Activated CD4-positive, alpha-beta T cell treated with anti-CD3 and anti-CD28 coated beads, Interleukin-2, amount 10 ng/mL, durations not matched to agents 7 days and 5 days (primary cell): ENCODE measurements around the gene RFT1. TPM values are rescaled to one million over a fixed set of nuclear protein-coding genes. Genes with fewer than 3 reads are reported as not detected.

Experiments used
- CTCF ChIA-PET: fragments of 350-600 bp; sonication (Branson Sonifier 250); formaldehyde crosslinking; loops from one replicate; lab custom pipeline; 2021; ENCODE audit warnings: antibody characterized with exemption; lab: Charles Lee
- POLR2A ChIA-PET: fragments of 350-600 bp; sonication (Branson Sonifier 250); formaldehyde crosslinking; loops from one replicate; lab custom pipeline; 2021; ENCODE audit warnings: antibody characterized with exemption; lab: Charles Lee
- DNase-seq: peaks from one replicate; pipeline ENCODE4 v3.0.0-alpha.2; 2020
- H3K27ac Mint-ChIP-seq: one replicate; pipeline ENCODE4 v1.8.0; 2021; ENCODE audit warnings: mild to moderate bottlenecking, moderate library complexity, mixed read lengths
- H3K27me3 Mint-ChIP-seq: one replicate; pipeline ENCODE4 v1.8.0; 2021; ENCODE audit warnings: mixed read lengths
- H3K36me3 Mint-ChIP-seq: one replicate; pipeline ENCODE4 v1.8.0; 2021; ENCODE audit warnings: low read depth, mixed read lengths
- H3K4me1 Mint-ChIP-seq: one replicate; pipeline ENCODE4 v1.8.0; 2021; ENCODE audit warnings: mixed read lengths
- H3K4me3 Mint-ChIP-seq: one replicate; pipeline ENCODE4 v1.8.0; 2021; ENCODE audit warnings: mild to moderate bottlenecking, moderate library complexity, mixed read lengths
- H3K9me3 Mint-ChIP-seq: one replicate; pipeline ENCODE4 v1.8.0; 2021; ENCODE audit warnings: mixed read lengths
- total RNA-seq, 2 experiments: library from RNA; stranded (reverse); gene quantifications; one replicate each; pipeline ENCODE4 v1.2.3, GENCODE V29; 2021

Gene RFT1
- total RNA-seq, 2 experiments from 2014 or later: 33.3 to 34.1 TPM

DNA sequence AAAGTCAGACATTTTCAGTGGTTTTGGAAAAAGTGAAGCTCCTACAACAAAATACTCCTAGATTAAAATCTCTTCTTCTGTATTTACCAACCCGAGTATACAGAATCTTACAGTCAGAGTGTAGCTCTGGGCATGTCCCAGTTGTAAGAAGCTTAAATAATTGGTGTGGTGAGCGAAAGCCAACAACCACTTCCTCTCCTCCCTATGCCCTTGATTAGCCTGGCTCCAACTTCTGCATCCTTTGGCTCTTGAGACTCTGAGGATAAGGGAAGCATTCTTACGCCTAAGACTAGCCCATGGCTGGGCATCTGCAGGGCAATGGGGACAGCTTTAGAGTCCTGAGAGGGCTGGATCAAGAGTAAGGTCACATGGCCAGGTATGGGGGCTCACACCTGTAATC lies 25.5 kb downstream of the RFT1 start:
- peaks cover 3% of the 10 kb centered on the region for H3K9me3 Mint-ChIP-seq
- H3K27ac Mint-ChIP-seq: peak overlapping the region; percentile 38
- CTCF ChIA-PET: interaction anchor here (0.9 to 1.4 kb wide), 4 partner anchors 10 to 92 kb away, joined by 3 to 4 read pairs (median 3); no protein-coding TSS in a partner anchor
- DNase-seq: peak; percentile 18
- no peaks in the 10 kb centered on the region for H3K27me3 Mint-ChIP-seq
- H3K4me3 Mint-ChIP-seq: no peak overlapping the region
- POLR2A ChIA-PET: no interaction called here
- H3K36me3 Mint-ChIP-seq: peaks cover 73% of the 10 kb centered on the region
- peaks cover 87% of the 10 kb centered on the region for H3K4me1 Mint-ChIP-seq

DNA sequence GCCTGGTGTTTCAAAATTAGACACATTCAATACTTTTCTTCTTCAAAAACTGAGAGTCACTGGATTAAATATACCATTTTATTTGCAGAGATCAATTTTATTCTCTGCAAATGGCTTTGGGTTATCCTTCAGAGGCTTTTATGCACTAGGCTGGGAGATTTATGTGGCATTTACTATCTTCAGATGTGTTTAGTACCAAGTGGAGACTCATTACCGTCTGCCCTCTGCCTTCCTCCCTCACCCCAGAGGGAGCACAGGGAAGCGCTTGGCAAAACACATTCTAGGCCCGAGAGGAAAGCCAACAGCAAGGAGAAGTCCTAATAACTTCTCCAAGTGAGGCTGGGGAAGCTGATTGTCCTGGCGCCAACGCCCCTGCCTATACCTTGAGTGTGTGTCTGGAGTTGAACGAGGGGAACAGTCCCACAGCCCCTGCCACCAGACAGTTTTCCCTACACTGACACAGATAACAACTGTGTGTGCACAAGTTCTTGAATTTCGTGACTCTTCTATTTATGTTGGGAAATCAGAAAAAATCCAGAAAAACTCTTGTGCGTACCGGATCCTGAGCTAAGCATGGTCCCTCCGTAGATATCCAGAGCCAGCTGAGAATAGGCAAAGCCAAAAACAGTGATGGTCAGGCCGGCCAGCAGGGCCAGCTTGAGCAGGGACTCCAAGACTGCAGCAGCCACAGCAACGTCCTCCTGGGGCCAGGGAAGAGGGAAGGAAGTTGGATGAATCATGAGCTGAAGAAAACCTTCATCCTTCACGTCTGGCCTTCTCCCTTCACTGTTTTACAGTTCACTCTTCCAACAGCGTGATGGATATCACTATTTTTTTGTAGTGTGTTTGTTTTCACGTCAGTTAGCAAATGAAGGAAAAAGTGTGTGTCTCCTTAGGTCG lies 26.6 kb downstream of the RFT1 start:
- H3K4me1 Mint-ChIP-seq: peaks cover 87% of the 10 kb centered on the region
- H3K36me3 Mint-ChIP-seq: peaks cover 75% of the 10 kb centered on the region
- no peaks in the 10 kb centered on the region for H3K27me3 Mint-ChIP-seq
- DNase-seq: no peak
- CTCF ChIA-PET: interaction anchor here (0.5 to 1.4 kb wide), 8 partner anchors 10 to 167 kb away, joined by 3 to 4 read pairs (median 3); no protein-coding TSS in a partner anchor
- POLR2A ChIA-PET: interaction anchor here (0.6 kb wide), 1 partner anchor 212 kb away, joined by 4 read pairs; no protein-coding TSS in a partner anchor
- no peaks in the 10 kb centered on the region for H3K9me3 Mint-ChIP-seq
- H3K27ac Mint-ChIP-seq: peak overlapping the region; percentile 97
- H3K4me3 Mint-ChIP-seq: no peak overlapping the region

- H3K27me3 Mint-ChIP-seq: no peaks in the 10 kb centered on the region
- peaks cover 85% of the 10 kb centered on the region for H3K4me1 Mint-ChIP-seq
- H3K4me3 Mint-ChIP-seq: peak overlapping the region; percentile 62
- POLR2A ChIA-PET: interaction anchor here (0.6 kb wide), 1 partner anchor 542 kb away, joined by 5 read pairs; no protein-coding TSS in a partner anchor
- peak; percentile 71 for DNase-seq
- H3K36me3 Mint-ChIP-seq: peaks cover 75% of the 10 kb centered on the region
- CTCF ChIA-PET: interaction anchor here (0.9 to 1.2 kb wide), 6 partner anchors 9 to 149 kb away, joined by 3 to 4 read pairs (median 3); no protein-coding TSS in a partner anchor
- H3K27ac Mint-ChIP-seq: peak overlapping the region; percentile 97
- H3K9me3 Mint-ChIP-seq: no peaks in the 10 kb centered on the region
These were observed 27.6 kb downstream of the RFT1 start for GRCh38 chr3:53102601-53103147.

- Mint-ChIP-seq H3K4me3 (peak overlapping the region; percentile 62), H3K4me1 (peaks cover 85% of the 10 kb centered on the region), H3K27ac (peak overlapping the region; percentile 97), H3K27me3 (no peaks in the 10 kb centered on the region), H3K36me3 (peaks cover 73% of the 10 kb centered on the region), H3K9me3 (no peaks in the 10 kb centered on the region)
- POLR2A ChIA-PET: no interaction called here
- CTCF ChIA-PET: interaction anchor here (0.9 to 1.2 kb wide), 4 partner anchors 12 to 149 kb away, joined by 3 to 4 read pairs (median 3); no protein-coding TSS in a partner anchor
- DNase-seq: no peak
These were observed 28.3 kb downstream of the RFT1 start for GRCh38 chr3:53101956-53102355.

GRCh38 chr3:53100818-53101466 lies 29.3 kb downstream of the RFT1 start:
- DNase-seq: peak; percentile 57
- ChIA-PET POLR2A (no interaction called here), CTCF (no interaction called here)
- Mint-ChIP-seq H3K4me3 (peak overlapping the region; percentile 62), H3K36me3 (peaks cover 68% of the 10 kb centered on the region), H3K4me1 (peaks cover 79% of the 10 kb centered on the region), H3K27ac (peak overlapping the region; percentile 97), H3K27me3 (no peaks in the 10 kb centered on the region), H3K9me3 (no peaks in the 10 kb centered on the region)

DNA sequence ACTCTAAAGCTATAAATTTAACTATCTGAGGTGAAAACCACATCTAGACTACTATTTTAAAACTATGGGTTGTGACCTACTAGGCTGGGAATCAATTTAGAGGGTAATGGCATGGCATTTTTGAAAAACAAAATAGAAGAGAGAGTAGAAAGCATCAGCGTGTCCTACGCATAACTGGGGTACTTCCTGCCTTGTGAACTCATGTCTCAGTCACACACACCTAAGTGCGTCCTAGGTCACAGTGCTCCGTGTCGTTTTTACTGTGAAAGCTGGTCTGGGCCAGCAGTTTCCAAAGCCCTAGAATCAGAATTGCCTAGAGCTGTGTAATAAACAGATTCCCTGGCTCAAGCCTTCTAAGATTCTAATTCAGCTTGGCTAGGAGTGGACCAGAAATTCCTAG lies 32.3 kb downstream of the RFT1 start:
- H3K4me1 Mint-ChIP-seq: peaks cover 55% of the 10 kb centered on the region
- H3K27ac Mint-ChIP-seq: peak overlapping the region; percentile 48
- H3K9me3 Mint-ChIP-seq: no peaks in the 10 kb centered on the region
- ChIA-PET POLR2A (no interaction called here), CTCF (no interaction called here)
- no peaks in the 10 kb centered on the region for H3K27me3 Mint-ChIP-seq
- H3K4me3 Mint-ChIP-seq: no peak overlapping the region
- peaks cover 59% of the 10 kb centered on the region for H3K36me3 Mint-ChIP-seq
- DNase-seq: no peak

- no peak overlapping the region for H3K4me3 Mint-ChIP-seq
- DNase-seq: no peak
- POLR2A ChIA-PET: no interaction called here
- no peaks in the 10 kb centered on the region for H3K9me3 Mint-ChIP-seq
- H3K4me1 Mint-ChIP-seq: peaks cover 8% of the 10 kb centered on the region
- no peaks in the 10 kb centered on the region for H3K27me3 Mint-ChIP-seq
- peak overlapping the region; percentile 44 for H3K27ac Mint-ChIP-seq
- H3K36me3 Mint-ChIP-seq: peaks cover 34% of the 10 kb centered on the region
- CTCF ChIA-PET: interaction anchor here (0.7 to 1.0 kb wide), 5 partner anchors 10 to 161 kb away, joined by 3 to 4 read pairs (median 3); no protein-coding TSS in a partner anchor
These were observed 37.3 kb downstream of the RFT1 start for GRCh38 chr3:53092942-53093341.

DNA sequence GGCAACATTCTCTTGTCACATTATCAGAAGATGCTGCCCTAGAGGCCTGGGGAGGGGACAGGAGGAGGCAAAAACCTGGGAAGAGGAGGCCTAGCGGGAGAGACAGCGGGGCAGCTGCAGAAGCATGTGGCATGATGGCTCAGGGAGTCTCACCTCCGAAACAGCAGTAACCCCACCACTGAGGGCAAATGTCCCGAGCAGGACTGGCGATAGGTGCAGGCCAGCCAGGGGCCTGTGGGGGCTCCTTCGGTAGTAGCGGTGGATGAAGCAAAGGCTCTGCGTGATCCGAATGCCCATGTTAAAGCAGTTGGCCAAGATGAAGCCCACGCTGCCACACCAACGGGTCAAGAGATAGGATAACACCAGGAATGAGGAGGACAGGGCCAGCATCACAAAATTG lies 38.0 kb downstream of the RFT1 start:
- Mint-ChIP-seq H3K36me3 (peaks cover 34% of the 10 kb centered on the region), H3K4me1 (peaks cover 2% of the 10 kb centered on the region), H3K27ac (no peak overlapping the region), H3K27me3 (no peaks in the 10 kb centered on the region), H3K4me3 (no peak overlapping the region), H3K9me3 (no peaks in the 10 kb centered on the region)
- POLR2A ChIA-PET: no interaction called here
- CTCF ChIA-PET: interaction anchor here (1.1 kb wide), 1 partner anchor 41 kb away, joined by 3 read pairs; no protein-coding TSS in a partner anchor
- no peak for DNase-seq

GRCh38 chr3:53091011-53091410 lies 39.2 kb downstream of the RFT1 start:
- Mint-ChIP-seq H3K4me3 (no peak overlapping the region), H3K4me1 (peaks cover 2% of the 10 kb centered on the region), H3K36me3 (peaks cover 37% of the 10 kb centered on the region), H3K27me3 (no peaks in the 10 kb centered on the region), H3K27ac (no peak overlapping the region), H3K9me3 (no peaks in the 10 kb centered on the region)
- ChIA-PET CTCF (interaction anchor here (1.1 to 1.2 kb wide), 3 partner anchors 13 to 42 kb away, joined by 3 read pairs; no protein-coding TSS in a partner anchor), POLR2A (no interaction called here)
- DNase-seq: no peak

GRCh38 chr3:53089511-53089910 lies 40.7 kb downstream of the RFT1 start:
- H3K4me3 Mint-ChIP-seq: no peak overlapping the region
- peaks cover 30% of the 10 kb centered on the region for H3K36me3 Mint-ChIP-seq
- H3K4me1 Mint-ChIP-seq: peaks cover 2% of the 10 kb centered on the region
- POLR2A ChIA-PET: no interaction called here
- H3K27ac Mint-ChIP-seq: peak overlapping the region; percentile 46
- no peak for DNase-seq
- no peaks in the 10 kb centered on the region for H3K27me3 Mint-ChIP-seq
- CTCF ChIA-PET: interaction anchor here (1.2 to 2.0 kb wide), 3 partner anchors 9 to 21 kb away, joined by 3 to 5 read pairs (median 4); no protein-coding TSS in a partner anchor
- no peaks in the 10 kb centered on the region for H3K9me3 Mint-ChIP-seq

GRCh38 chr3:53085476-53085875 lies 44.8 kb downstream of the RFT1 start:
- no peak overlapping the region for H3K4me3 Mint-ChIP-seq
- no peaks in the 10 kb centered on the region for H3K9me3 Mint-ChIP-seq
- ChIA-PET CTCF (interaction anchor here (0.5 kb wide), 1 partner anchor 1884 kb away, joined by 3 read pairs; no protein-coding TSS in a partner anchor), POLR2A (no interaction called here)
- H3K27me3 Mint-ChIP-seq: no peaks in the 10 kb centered on the region
- no peak overlapping the region for H3K27ac Mint-ChIP-seq
- DNase-seq: no peak
- peaks cover 19% of the 10 kb centered on the region for H3K36me3 Mint-ChIP-seq
- H3K4me1 Mint-ChIP-seq: no peaks in the 10 kb centered on the region

GRCh38 chr3:53084310-53085001 lies 45.8 kb downstream of the RFT1 start:
- CTCF ChIA-PET: interaction anchor here (0.6 to 1.7 kb wide), 3 partner anchors 25 to 1746 kb away, joined by 3 to 6 read pairs (median 3); no protein-coding TSS in a partner anchor
- Mint-ChIP-seq H3K36me3 (peaks cover 16% of the 10 kb centered on the region), H3K27ac (no peak overlapping the region), H3K4me1 (no peaks in the 10 kb centered on the region), H3K27me3 (no peaks in the 10 kb centered on the region), H3K9me3 (no peaks in the 10 kb centered on the region), H3K4me3 (no peak overlapping the region)
- DNase-seq: no peak
- POLR2A ChIA-PET: no interaction called here
